Parathyroid adenoma (tissue), 2 donors: Measurements from ENCODE around the gene SYPL2.
A peak's percentile ranks its signal among the peaks of the same experiment; 100 is the strongest.

Experiments used
- H2AFZ ChIP-seq: fragments of 300-600 bp; sonication (generic); one replicate; pipeline ENCODE4 v1.7.0; 2017; ENCODE audit warnings: antibody characterized with exemption, mild to moderate bottlenecking
- H3K27ac ChIP-seq: fragments of 300-600 bp; sonication (generic); one replicate; pipeline ENCODE4 v1.7.0; 2017
- H3K27me3 ChIP-seq: fragments of 300-600 bp; sonication (generic); one replicate; pipeline ENCODE4 v1.7.0; 2017; ENCODE audit warnings: low read length; ENCODE audit not compliant: control insufficient read depth, insufficient read depth
- H3K36me3 ChIP-seq: fragments of 300-600 bp; sonication (generic); one replicate; pipeline ENCODE4 v1.7.0; 2017; ENCODE audit warnings: low read length; ENCODE audit not compliant: control insufficient read depth, insufficient read depth
- H3K4me1 ChIP-seq: fragments of 300-600 bp; sonication (generic); one replicate; pipeline ENCODE4 v1.7.0; 2017; ENCODE audit warnings: control low read depth
- H3K4me2 ChIP-seq: fragments of 300-600 bp; sonication (generic); one replicate; pipeline ENCODE4 v1.7.0; 2017; ENCODE audit warnings: low read length
- H3K4me3 ChIP-seq: fragments of 300-600 bp; sonication (generic); one replicate; pipeline ENCODE4 v1.7.0; 2017; ENCODE audit warnings: low read depth, low read length
- H3K79me2 ChIP-seq: fragments of 300-600 bp; sonication (generic); one replicate; pipeline ENCODE4 v1.7.0; 2017; ENCODE audit warnings: control low read depth
- H3K9ac ChIP-seq: fragments of 300-600 bp; sonication (generic); one replicate; pipeline ENCODE4 v1.7.0; 2017; ENCODE audit warnings: mild to moderate bottlenecking
- H3K9me3 ChIP-seq: fragments of 300-600 bp; sonication (generic); one replicate; pipeline ENCODE4 v1.7.0; 2017; ENCODE audit warnings: low read length; ENCODE audit not compliant: control insufficient read depth
- TF ChIP-seq, protein P1 (sequence below): fragments of 300-600 bp; sonication (generic); IDR thresholded peaks from one replicate; pipeline ENCODE4 v1.7.0; 2017; ENCODE audit warnings: antibody characterized with exemption, mild to moderate bottlenecking
- donor health status: primary hyperparathyroidism.

SYPL2 gene

DNA sequence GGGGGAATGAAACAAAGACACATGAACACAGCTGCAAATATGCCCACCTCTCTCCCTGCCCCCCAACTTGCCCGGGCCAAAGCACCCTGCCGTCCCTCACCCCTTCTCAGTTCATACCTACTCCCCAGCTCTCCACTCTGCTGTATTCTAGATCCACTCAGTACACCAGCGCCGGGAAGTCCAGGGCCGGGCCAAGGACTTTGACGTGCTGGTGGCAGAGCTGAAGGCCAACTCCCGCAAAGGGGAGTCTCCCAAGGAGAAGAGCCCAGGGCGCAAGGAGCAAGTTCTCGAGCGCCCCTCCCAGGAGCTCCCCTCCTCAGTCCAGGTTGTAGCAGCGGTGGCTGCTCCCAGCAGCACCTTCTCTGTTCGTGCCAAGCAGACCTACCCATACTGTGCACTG, 22.4 kb downstream of the SYPL2 start:
- TF ChIP-seq, protein P1, sequence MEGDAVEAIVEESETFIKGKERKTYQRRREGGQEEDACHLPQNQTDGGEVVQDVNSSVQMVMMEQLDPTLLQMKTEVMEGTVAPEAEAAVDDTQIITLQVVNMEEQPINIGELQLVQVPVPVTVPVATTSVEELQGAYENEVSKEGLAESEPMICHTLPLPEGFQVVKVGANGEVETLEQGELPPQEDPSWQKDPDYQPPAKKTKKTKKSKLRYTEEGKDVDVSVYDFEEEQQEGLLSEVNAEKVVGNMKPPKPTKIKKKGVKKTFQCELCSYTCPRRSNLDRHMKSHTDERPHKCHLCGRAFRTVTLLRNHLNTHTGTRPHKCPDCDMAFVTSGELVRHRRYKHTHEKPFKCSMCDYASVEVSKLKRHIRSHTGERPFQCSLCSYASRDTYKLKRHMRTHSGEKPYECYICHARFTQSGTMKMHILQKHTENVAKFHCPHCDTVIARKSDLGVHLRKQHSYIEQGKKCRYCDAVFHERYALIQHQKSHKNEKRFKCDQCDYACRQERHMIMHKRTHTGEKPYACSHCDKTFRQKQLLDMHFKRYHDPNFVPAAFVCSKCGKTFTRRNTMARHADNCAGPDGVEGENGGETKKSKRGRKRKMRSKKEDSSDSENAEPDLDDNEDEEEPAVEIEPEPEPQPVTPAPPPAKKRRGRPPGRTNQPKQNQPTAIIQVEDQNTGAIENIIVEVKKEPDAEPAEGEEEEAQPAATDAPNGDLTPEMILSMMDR = no peak
- Histone ChIP-seq H2AFZ (no peak overlapping the region), H3K36me3 (no peaks in the 10 kb centered on the region), H3K4me3 (no peak overlapping the region), H3K9me3 (no peaks in the 10 kb centered on the region), H3K4me1 (no peaks in the 10 kb centered on the region), H3K27me3 (no peaks in the 10 kb centered on the region), H3K9ac (no peak overlapping the region), H3K79me2 (no peaks in the 10 kb centered on the region), H3K27ac (no peak overlapping the region), H3K4me2 (no peak overlapping the region)

DNA sequence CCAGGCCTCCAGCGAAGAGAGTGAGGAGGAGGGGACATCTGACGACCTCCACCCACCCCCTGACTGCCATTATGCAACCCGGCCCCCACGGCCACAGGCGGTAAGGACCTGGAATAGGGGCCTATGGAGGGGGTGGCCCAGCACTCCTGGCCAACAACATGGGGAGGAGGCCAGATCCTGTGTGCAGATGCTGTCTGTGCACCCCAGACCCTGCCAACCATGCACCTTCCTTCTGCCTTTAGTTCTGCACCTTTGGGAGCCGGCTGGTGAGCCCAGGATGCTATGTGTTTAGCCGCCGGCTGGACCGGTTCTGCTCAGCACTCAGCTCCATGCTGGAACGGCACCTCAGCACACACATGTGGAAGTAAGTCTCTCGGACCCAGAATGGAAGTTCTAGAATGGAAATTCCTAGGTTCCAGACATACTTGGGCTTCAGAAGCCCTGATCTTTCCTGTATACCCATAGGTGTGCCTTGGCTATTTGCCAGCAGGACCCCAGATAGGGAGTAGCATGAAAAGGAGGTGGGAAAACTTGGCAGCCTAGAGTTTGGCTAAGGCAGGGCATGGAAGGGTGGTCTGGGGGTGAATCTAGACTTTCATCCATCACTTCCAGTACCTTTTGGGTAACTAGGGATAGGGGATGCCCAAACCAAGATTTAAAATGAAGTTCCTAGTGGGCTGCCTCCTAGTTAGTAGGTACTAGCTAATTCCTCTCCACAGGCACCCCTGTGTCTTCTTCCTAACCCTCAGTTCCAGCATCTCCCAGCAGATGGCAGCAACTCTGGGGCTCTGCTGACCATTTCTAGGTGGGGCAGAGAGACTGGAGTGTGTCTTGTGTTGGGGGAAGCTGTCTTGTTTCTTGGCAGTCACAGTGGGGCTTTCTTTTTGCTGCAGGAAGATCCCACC, 23.9 kb downstream of the SYPL2 start:
- Histone ChIP-seq H3K9ac (no peak overlapping the region), H3K36me3 (no peaks in the 10 kb centered on the region), H2AFZ (no peak overlapping the region), H3K79me2 (no peaks in the 10 kb centered on the region), H3K27ac (no peak overlapping the region), H3K9me3 (no peaks in the 10 kb centered on the region), H3K4me3 (no peak overlapping the region), H3K27me3 (no peaks in the 10 kb centered on the region), H3K4me2 (no peak overlapping the region), H3K4me1 (no peaks in the 10 kb centered on the region)
- TF ChIP-seq, protein P1 = peak; percentile 68

DNA sequence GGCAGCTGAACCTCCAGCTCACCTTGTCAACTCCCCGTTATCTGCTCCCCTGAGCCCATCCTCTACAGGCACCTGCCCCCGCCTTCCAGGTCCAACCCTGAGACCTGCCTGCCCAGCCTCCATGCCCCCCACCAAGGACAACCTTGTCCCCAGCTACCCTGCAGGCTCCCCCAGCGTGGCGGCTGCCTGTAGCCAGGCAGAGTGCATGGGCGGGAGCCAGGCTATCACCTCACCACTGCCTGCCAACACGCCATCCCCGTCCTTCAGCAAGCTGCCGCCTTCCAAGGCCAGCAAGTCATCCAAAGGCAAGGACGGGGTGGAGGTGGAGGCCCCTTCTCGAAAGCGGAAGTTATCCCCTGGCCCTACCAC, 24.6 kb downstream of the SYPL2 start:
- no peaks in the 10 kb centered on the region for H3K27me3 ChIP-seq
- H3K4me3 ChIP-seq = no peak overlapping the region
- no peaks in the 10 kb centered on the region for H3K79me2 ChIP-seq
- no peak overlapping the region for H2AFZ ChIP-seq
- H3K27ac ChIP-seq = no peak overlapping the region
- no peaks in the 10 kb centered on the region for H3K4me1 ChIP-seq
- H3K9ac ChIP-seq = no peak overlapping the region
- H3K4me2 ChIP-seq = no peak overlapping the region
- H3K9me3 ChIP-seq = no peaks in the 10 kb centered on the region
- H3K36me3 ChIP-seq = no peaks in the 10 kb centered on the region
- TF ChIP-seq, protein P1 = no peak

DNA sequence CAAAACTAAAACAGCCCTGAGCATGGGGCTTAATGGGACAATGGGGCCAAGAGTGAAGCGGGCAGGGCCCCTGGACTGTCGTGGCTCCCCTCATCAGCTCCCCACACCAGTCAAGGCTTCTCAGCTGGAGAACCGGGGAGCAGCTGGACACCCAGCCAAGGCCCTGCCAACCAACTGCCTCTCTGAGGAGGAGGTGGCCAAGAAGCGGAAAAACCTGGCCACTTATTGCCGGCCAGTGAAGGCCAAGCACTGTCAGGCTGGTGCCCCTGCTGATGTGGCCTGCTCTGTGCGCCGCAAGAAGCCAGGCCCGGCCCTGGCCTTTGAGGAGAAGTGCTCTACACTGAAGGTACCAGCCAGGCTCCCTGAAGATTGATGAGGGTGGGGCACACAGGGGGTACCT, 25.0 kb downstream of the SYPL2 start:
- no peak overlapping the region for H2AFZ ChIP-seq
- H3K79me2 ChIP-seq = no peaks in the 10 kb centered on the region
- H3K27me3 ChIP-seq = no peaks in the 10 kb centered on the region
- no peaks in the 10 kb centered on the region for H3K9me3 ChIP-seq
- H3K9ac ChIP-seq = no peak overlapping the region
- H3K4me2 ChIP-seq = no peak overlapping the region
- H3K4me3 ChIP-seq = no peak overlapping the region
- no peaks in the 10 kb centered on the region for H3K36me3 ChIP-seq
- TF ChIP-seq, protein P1 = no peak
- no peak overlapping the region for H3K27ac ChIP-seq
- H3K4me1 ChIP-seq = no peaks in the 10 kb centered on the region

DNA sequence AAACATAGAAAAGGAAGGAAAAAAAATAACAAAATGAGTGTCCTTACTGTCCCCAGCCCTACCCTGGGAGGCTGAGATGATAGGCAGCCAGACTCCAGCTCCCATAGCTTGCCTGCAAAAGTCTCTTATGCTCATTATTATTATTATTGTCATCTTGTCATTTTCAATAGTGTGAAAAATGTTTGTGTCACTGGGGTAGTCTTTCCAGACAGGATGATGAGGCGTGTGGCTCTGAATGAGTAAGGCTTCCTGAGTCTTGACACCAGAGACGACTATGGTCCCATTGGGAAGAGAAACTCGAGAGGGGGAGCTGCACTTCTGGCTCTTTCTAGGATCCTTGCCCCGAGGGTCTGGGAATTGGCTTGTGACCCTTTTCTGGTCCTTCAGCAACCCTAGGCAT, 26.4 kb downstream of the SYPL2 start:
- H3K79me2 ChIP-seq = no peaks in the 10 kb centered on the region
- H3K4me2 ChIP-seq = no peak overlapping the region
- H3K9me3 ChIP-seq = no peaks in the 10 kb centered on the region
- H3K9ac ChIP-seq = no peak overlapping the region
- no peak overlapping the region for H3K27ac ChIP-seq
- TF ChIP-seq, protein P1 = no peak
- no peak overlapping the region for H2AFZ ChIP-seq
- no peak overlapping the region for H3K4me3 ChIP-seq
- no peaks in the 10 kb centered on the region for H3K4me1 ChIP-seq
- no peaks in the 10 kb centered on the region for H3K36me3 ChIP-seq
- H3K27me3 ChIP-seq = no peaks in the 10 kb centered on the region
